NCI-H2029 treated with DMSO at 0.1 percent for 48 hours (cell line): ENCODE measurements around the gene TMC8.
"Not testable (repeated sequence)": the region's sequence is repeated elsewhere in the genome, so short reads cannot be mapped to it uniquely, and the experiment has no call there.

ENCODE experiments used
- DNase-seq: peaks from one replicate; lab custom pipeline; 2025; lab: John Stamatoyannopoulos, UW

TMC8 gene, protein sequence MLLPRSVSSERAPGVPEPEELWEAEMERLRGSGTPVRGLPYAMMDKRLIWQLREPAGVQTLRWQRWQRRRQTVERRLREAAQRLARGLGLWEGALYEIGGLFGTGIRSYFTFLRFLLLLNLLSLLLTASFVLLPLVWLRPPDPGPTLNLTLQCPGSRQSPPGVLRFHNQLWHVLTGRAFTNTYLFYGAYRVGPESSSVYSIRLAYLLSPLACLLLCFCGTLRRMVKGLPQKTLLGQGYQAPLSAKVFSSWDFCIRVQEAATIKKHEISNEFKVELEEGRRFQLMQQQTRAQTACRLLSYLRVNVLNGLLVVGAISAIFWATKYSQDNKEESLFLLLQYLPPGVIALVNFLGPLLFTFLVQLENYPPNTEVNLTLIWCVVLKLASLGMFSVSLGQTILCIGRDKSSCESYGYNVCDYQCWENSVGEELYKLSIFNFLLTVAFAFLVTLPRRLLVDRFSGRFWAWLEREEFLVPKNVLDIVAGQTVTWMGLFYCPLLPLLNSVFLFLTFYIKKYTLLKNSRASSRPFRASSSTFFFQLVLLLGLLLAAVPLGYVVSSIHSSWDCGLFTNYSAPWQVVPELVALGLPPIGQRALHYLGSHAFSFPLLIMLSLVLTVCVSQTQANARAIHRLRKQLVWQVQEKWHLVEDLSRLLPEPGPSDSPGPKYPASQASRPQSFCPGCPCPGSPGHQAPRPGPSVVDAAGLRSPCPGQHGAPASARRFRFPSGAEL

GRCh38 chr17:78130437-78131101, at the start of gene TMC8:
TMC8 (plus strand) TSS chr17:78130771; CDS start chr17:78131589, 818 bp downstream.
- DNase-seq, result no peak

DNA sequence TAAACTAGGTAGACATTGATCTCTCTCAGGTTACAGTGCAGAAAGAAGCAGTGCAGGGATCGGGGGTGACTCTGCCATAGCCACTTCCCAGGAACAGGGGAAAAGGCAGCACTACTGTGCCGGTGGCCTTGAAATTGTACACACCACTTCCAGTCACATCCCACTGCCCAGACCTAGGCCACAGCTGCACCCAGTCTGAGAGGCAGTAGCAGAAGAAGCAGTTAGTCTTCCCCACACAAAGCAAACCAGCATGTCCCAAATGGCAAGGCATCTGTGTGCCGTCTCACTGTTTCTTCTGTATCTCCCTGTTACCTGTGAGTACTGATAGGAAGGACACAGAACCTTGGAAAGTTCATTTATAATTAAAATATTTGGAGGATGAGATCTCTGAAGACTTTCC, 49.0 kb upstream of the TMC8 start:
- DNase-seq, result no peak

GRCh38 chr17:78082355-78082872, 48.2 kb upstream of the TMC8 start:
- DNase-seq, result not testable (repeated sequence)

- no peak for DNase-seq
Measured at GRCh38 chr17:78082988-78083387, 47.6 kb upstream of the TMC8 start.

DNA sequence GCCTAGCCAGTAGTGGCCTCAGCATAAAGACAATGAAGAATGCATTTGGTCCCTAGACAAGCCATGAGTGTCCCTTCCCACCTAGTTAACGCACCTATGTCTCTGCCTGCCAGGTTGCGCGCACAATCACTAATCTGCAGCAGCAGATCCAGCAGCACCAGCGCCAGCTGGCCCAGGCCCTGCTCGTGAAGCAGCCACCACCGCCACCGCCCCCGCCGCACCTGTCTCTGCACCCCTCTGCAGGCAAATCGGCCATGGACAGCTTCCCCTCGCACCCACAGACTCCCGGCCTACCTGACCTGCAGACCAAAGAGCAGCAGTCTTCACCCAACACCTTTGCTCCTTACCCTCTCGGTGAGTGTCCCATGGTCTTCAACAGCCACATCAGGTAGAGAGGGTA, 43.8 kb upstream of the TMC8 start:
- DNase-seq, result no peak

DNA sequence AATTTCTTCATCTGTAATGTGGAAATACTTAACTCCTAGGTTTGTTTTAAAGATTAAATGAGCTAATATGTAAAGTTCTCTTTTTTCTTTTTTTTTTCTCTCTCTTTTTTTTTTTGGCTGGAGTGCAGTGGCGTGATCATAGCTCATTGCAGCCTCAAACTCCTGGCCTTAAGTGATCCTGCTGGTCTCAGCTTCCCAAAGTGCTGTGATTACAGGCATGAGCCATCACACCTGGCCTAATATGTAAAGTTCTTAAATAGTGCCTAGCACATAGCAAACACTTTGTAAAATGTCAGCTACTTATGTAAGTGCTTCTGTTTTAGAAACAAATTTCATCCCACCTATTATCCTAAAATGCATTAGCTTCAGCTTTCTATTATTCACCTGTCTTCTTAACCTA, 42.0 kb upstream of the TMC8 start:
- no peak for DNase-seq

DNA sequence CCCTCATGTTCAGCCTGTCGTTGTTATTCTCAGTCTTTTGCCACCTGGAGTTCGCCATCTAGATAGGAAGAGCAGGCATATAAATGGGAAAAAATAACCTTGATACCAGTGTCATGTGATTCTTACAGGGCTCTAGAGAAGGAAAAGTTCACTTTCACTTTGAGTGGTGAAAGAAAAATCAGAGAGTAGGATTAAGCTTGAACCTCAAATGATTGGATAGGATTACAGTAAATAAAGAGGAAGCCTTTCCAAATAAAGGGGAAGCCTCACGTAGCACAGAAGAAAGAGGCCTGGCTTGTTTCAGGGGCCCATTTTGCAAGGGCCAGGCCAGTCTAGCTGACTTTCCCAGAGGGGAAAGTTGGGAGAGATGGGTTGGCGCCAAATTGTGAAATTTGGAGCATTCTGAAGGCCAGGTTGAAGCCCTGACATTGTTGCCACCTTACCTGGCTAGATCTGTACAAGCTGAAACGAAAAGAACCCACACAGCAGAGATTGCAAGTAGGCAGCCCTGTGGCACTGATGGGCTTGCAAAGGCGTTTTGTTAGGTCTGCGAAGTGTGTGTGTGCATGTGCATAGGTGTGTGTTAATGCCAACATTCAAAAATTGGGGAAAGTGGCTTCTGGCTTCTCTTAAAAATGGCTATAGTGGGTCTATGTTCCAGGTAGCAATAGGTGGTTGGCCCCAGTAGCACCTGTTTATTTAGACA, 40.8 kb upstream of the TMC8 start:
- no peak for DNase-seq

DNA sequence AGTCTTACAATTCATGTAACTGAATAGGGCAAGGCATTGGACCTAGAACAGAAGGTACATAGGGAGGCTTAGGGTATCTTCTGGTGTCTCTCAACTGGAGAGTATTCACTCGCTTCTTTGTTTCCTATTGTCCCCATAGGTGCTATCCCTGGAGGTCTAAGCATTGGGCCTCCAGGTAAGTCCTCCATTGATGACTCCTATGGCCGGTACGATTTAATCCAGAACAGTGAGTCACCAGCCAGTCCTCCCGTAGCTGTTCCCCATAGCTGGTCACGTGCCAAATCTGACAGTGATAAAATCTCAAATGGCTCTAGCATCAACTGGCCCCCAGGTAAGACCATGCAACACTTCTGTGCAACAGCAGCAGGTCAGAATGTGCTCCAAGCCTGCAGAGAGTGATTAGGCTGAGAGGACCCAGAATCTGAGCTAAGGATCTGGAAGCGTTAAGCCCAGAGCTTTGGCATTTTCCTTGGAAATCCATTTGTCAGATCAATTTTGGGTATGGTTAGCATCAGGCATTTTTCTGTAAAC, 37.7 kb upstream of the TMC8 start:
- no peak for DNase-seq

GRCh38 chr17:78095035-78095434, 35.5 kb upstream of the TMC8 start:
- no peak for DNase-seq

DNA sequence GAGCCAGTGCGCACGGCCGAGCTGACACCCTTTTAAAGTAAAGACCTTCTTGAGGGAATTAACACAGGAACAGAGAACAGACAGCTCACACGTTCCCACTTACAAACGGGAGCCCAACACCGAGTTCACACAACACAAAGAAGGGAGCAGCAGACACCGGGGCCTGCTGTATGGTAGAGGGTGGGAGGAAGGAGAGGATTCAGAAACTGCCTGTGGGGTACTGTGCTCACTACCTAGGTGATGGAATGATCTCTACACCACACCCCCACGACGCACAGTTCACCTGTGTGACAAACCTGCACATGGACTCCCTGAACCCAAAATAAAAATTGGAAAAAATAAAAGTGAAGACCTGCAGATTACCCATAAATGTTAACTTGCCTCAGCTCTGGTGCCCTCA, 34.5 kb upstream of the TMC8 start:
- DNase-seq, result no peak

DNA sequence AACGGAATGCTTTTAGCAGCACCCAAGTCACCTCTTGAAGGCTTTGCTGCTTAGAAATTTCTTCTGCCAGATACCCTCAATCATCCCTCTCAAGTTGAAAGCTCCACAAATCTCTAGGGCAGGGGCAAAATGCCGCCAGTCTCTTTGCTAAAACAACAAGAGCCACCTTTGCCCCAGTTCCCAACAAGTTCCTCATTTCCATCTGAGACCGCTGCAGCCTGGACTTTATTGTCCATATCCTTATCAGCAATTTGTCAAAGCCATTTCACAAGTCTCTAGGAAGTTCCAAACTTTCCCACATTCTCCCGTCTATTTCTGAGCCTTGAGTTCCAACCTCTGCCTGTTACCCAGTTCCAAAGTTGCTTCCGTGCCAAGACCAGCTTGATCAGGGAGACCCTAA, 29.5 kb upstream of the TMC8 start:
- no peak for DNase-seq

DNA sequence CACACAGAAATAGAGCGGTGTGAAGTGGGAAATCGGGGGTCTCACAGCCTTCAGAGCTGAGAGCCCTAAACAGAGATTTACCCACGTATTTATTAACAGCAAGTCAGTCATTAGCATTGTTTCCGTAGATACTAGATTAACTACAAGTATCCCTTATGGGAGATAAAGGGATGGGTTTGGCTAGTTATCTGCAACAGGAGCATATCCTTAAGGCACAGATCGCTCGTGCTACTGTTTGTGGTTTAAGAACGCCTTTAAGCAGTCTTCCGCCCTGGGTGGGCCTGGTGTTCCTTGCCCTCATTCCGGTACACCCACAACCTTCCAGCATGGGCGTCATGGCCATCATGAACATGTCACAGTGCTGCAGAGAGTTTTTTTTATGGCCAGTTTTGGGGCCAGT, 29.0 kb upstream of the TMC8 start:
- no peak for DNase-seq

GRCh38 chr17:78103311-78103710, 27.3 kb upstream of the TMC8 start:
- no peak for DNase-seq

GRCh38 chr17:78104540-78104941, 26.0 kb upstream of the TMC8 start:
- no peak for DNase-seq

DNA sequence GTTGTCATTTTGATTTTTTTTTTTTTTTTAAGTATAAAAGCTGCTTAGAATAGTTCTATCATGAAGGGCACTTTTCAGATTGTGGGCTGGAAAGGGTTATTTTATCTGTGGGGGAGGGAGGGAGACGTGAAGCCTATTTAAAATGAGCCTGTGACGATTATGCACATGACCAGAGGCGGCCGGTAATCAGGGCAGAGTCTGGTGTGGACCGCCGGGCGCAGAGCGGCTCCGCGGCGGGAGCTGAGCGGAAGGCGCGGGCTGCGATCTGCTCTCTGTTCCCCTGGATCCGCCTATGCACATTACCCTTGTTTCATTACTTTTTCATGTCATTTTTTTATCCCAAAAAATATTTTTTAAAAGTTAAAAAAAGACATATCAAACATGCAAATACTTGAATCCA, 25.5 kb upstream of the TMC8 start:
- no peak for DNase-seq

- DNase-seq, result no peak
Measured at GRCh38 chr17:78105551-78105950, 25.0 kb upstream of the TMC8 start.

GRCh38 chr17:78106211-78106610, 24.4 kb upstream of the TMC8 start:
- no peak for DNase-seq

DNA sequence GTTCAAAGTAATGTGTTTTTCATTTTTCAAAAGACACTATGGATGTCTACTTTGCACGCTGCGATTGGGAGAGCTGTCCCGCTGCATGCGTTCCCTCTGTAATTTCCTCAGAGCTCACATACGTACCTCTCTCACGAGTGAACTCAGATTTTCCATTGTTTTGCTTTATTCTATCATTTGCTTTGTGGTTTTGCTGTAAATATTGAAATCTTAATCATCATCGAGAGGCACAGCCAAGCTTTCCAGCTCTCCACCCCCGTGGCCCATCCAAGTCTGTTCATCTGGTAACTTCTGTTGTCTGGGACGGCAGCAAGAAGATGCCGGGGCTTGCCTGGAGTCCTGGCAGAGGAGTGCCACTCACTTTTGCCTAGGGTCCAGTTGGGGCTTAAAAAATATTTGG, 23.1 kb upstream of the TMC8 start:
- no peak for DNase-seq

DNA sequence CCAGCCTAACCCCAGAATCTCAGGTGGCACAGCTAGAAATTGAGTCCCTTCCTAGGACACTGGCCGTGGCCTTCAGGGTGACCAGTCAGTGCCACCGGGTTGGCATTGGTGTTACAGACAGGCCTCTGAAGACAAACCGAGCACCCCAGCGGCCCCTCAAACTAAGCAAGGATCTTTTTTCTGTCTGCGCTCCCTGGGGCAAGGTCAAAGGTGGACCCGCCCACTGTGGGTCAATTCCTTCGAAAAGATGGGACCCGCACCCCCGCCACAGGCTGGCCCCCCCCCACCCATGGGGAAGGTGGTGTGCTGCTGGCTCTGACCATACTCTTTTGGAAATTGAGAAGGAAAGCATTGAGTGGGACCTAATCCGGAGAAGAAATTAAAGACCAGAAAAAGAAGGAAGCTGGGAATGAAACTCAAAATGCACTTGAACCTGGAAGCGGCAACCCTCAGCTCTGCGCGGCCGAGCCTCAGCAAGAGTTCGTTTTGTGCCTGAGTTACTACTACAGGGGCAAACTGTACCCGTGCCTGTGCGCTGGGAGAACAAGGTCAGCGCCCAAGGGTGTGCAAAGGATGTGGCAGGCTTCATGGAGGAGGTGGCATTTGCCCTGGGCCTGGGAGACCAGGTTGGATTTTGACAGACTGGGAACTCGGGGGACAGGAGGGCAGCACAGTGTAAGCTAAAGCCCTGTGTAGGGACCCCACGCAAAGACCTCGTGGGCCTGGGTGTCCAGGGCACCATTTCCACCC, 22.4 kb upstream of the TMC8 start:
- DNase-seq, result no peak

DNA sequence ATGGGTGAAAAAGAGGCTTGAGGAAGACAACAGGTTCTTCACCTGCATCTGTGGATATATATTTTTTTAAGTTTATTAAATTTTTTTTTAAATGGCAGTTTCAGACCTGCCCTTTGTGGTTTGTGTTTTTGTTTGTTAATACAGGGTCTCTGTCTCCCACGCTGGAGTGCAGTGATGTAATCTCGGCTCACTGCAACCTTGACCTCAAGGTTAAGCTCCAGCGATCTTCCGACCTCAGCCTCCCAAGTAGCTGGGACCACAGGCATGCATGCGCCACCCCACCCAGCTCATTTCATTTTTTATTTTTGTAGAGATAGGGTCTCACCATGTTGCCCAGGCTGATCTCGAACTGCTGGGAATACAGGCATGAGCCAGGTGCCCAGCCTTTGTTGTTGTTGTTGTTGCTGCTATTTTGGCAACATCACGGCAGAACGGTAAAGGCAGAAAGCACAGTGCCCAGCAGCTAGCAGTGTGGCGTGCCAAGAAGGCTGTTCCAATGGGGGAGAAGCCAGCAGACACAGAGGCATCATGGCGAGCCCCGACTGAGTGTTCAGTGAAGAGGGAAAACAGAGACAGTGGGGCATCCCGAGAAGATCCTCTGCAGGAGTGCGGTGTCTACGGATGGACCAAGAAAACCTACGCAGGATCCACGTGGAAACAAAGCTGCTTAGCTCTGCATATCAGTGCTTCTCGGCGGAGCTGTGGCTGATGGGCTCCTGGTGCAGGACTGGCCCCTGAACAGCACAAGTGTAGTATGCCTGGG, 21.7 kb upstream of the TMC8 start:
- DNase-seq, result no peak

- no peak for DNase-seq
Measured at GRCh38 chr17:78109489-78109761, 21.1 kb upstream of the TMC8 start.
